Lung (tissue), 12 donors: ENCODE data around the gene KCNC2. TPM values are rescaled to one million over a fixed set of nuclear protein-coding genes. Genes with fewer than 3 reads are reported as not detected.

Experiments used
- ATAC-seq: fragments of 200-7000 bp; cut with Tn5 transposase; one replicate; pipeline ENCODE4 v1.9.1; 2020; ENCODE audit warnings: moderate number of reproducible peaks; ENCODE audit not compliant: insufficient read depth, low FRiP score
- DNase-seq, 3 donors: peaks; one replicate each; pipeline ENCODE4 v3.0.0-alpha.2; 2013 to 2017
- H3K27ac ChIP-seq, 2 donors: one replicate each; pipeline ENCODE4 v1.5.1; 2013; ENCODE audit warnings: mild to moderate bottlenecking in 2 of 2, moderate library complexity in 2 of 2, control low read depth in 1 of 2, inconsistent platforms in 1 of 2, low read depth in 1 of 2, low read length in 1 of 2
- H3K27me3 ChIP-seq, 3 donors: one replicate each; pipeline ENCODE4 v1.5.1; 2013; ENCODE audit warnings: low read length in 2 of 3; ENCODE audit not compliant: control insufficient read depth in 3 of 3, insufficient read depth in 3 of 3
- H3K36me3 ChIP-seq, 4 donors: one replicate each; pipeline ENCODE4 v1.5.1; 2013; ENCODE audit warnings: low read length in 4 of 4, mild to moderate bottlenecking in 1 of 4, moderate library complexity in 1 of 4; ENCODE audit not compliant: control insufficient read depth in 4 of 4, insufficient read depth in 4 of 4
- H3K4me1 ChIP-seq, 5 donors: one replicate each; pipeline ENCODE4 v1.5.1; 2013; ENCODE audit warnings: low read length in 5 of 5, mild to moderate bottlenecking in 2 of 5, moderate library complexity in 1 of 5; ENCODE audit not compliant: control insufficient read depth in 5 of 5, insufficient read depth in 5 of 5
- H3K4me3 ChIP-seq: one replicate; pipeline ENCODE4 v1.5.1; 2013; ENCODE audit warnings: mild to moderate bottlenecking, control low read depth, moderate library complexity
- H3K9ac ChIP-seq, 2 donors: one replicate each; pipeline ENCODE4 v1.5.1; 2013; ENCODE audit warnings: low read length in 2 of 2, control low read depth in 1 of 2; ENCODE audit not compliant: insufficient read depth in 1 of 2
- H3K9me3 ChIP-seq, 4 donors: one replicate each; pipeline ENCODE4 v1.5.1; 2013; ENCODE audit warnings: low read length in 3 of 4, mild to moderate bottlenecking in 1 of 4, moderate library complexity in 1 of 4; ENCODE audit not compliant: control insufficient read depth in 4 of 4, insufficient read depth in 3 of 4
- CTCF ChIP-seq: IDR thresholded peaks from 2 replicates; pipeline ENCODE4 v1.5.1; 2012; ENCODE audit warnings: mild to moderate bottlenecking; ENCODE audit errors: control extremely low read depth, extremely low read depth
- WGBS, 2 donors: extraction: QIAGEN DNeasy Blood & Tissue Kit; methylation state at CpG; one replicate each; pipeline ENCODE4 v1.1.7; 2013; 5-methylcytosine and 5-hydroxymethylcytosine counted together
- polyA plus RNA-seq, 2 donors: library from polyadenylated mRNA; stranded (reverse); fragments of 200-250 nt; gene quantifications; one replicate each; pipeline ENCODE4 v1.2.1, GENCODE V29; 2013
- total RNA-seq, 2 donors: library from RNA; depleted of rRNA in 1 of 2; stranded (reverse); fragments of >200 nt in 1 of 2; gene quantifications; one replicate each; pipeline ENCODE4 v1.2.1, GENCODE V29; 2014 to 2021
- donor health status: control.
- donor health status: control.
- donor health status: Bipolar disorder and iron deficiency.
- donor health status: healthy.
- donor health status: DM: yes; HTN: yes; CAD: no.

The KCNC2 gene
- total and polyA plus RNA-seq, 4 donors = 0.06 TPM; not detected in 3

DNA sequence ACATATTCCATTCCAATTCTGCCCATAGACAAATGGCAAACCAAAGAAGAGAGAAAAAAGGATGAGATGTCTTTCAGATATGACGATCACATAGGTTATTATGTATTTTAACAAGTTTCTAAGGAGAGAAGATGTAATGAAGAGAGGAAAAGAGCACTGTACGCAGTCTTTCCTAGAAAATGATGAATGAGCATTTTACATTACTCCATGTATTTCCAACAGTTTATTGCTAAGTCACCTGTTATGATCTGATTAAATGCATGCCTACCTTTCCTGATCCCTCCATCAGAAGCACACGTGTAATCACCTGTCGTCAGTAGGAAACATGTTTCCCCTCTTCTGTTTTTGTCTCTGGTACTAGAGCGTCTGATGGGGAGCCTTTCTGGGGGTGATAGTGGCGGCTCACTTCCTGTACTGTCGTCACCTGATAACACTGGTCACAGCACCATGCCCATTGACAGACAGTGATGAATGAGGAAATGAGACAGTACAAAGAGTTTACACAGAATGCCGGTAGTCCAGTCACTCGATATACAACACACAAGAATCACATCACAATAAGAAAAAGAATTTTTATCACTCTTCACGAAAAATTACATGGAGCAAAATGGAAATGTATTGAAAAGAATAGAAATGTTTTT is 161.6 kb downstream of the KCNC2 start:
- H3K27ac ChIP-seq = no peak overlapping the region
- no peak overlapping the region for H3K4me3 ChIP-seq
- TF ChIP-seq CTCF = no peak
- no peaks in the 10 kb centered on the region for H3K4me1 ChIP-seq
- WGBS, 2 donors = 54 to 55% methylated on average over 10 of the region's 10 CpGs
- H3K27me3 ChIP-seq = no peaks in the 10 kb centered on the region
- DNase-seq = no peak
- H3K9me3 ChIP-seq = no peaks in the 10 kb centered on the region
- ATAC-seq = no peak
- H3K9ac ChIP-seq = no peak overlapping the region
- H3K36me3 ChIP-seq = no peaks in the 10 kb centered on the region

- Histone ChIP-seq H3K4me3 (no peak overlapping the region), H3K27ac (no peak overlapping the region), H3K36me3 (no peaks in the 10 kb centered on the region), H3K9me3 (peaks cover 0 to 1% (median 0%) of the 10 kb centered on the region in 4 donors), H3K9ac (no peak overlapping the region), H3K4me1 (no peaks in the 10 kb centered on the region), H3K27me3 (no peaks in the 10 kb centered on the region)
- no peak for ATAC-seq
- WGBS, 2 donors = 85 to 90% methylated on average over 2 of the region's 2 CpGs
- DNase-seq = no peak
- no peak for TF ChIP-seq CTCF
Observed at GRCh38 chr12:75042125-75042524, 167.5 kb downstream of the KCNC2 start.

DNA sequence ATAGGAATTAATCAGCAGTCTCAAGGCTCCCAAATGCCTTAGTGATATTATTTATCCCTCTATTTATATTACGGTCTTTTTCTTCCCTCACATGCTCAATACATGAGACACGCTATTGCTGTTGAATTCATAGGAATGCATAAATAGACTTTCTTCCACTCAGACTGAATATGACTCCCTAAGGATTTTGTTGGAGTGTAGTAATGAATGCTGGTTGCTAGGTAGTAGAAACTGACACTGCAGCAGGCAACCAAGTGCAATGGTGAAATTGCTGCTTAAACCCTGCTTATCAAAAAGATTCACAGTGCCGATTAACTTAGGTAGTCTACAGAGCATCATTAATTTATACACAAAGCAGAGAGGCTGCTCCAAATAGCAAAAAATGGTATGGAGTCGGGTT is 168.2 kb downstream of the KCNC2 start:
- 79 to 83% methylated on average over 4 of the region's 4 CpGs for WGBS, 2 donors
- DNase-seq = no peak
- Histone ChIP-seq H3K4me1 (no peaks in the 10 kb centered on the region), H3K9me3 (peaks cover 0 to 1% (median 0%) of the 10 kb centered on the region in 4 donors), H3K27ac (no peak overlapping the region), H3K27me3 (no peaks in the 10 kb centered on the region), H3K4me3 (no peak overlapping the region), H3K9ac (no peak overlapping the region), H3K36me3 (no peaks in the 10 kb centered on the region)
- no peak for TF ChIP-seq CTCF
- no peak for ATAC-seq

DNA sequence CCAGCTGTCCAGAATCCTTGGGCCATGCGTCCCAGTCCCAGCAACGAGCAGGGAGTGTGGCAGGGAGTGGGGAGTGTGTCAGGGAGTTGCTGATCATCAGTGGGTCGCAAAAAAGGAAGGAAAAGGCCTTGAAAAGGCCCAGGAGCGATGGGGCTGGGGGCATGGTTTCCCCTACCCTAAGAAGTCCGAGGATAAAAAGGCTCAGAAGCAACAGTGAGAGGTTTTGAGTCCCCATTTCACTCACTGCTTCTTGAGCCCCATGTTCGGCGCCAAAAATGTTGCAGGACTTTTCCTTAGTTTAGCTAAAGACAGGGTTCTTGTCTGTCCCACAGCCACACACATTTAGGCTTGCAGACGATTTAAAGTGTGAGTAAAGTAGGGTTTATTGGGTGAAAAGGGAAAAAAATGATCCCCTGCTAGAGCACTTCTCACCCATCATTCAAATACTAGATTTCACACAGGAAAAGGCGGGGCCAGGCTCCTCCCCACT is 189.5 kb downstream of the KCNC2 start:
- 75 to 78% methylated on average over 9 of the region's 9 CpGs for WGBS, 2 donors
- H3K27ac ChIP-seq = no peak overlapping the region
- peaks cover 0 to 21% (median 17%) of the 10 kb centered on the region in 4 donors for H3K9me3 ChIP-seq
- H3K4me3 ChIP-seq = no peak overlapping the region
- no peaks in the 10 kb centered on the region for H3K4me1 ChIP-seq
- DNase-seq (no peak), ATAC-seq (no peak)
- no peak overlapping the region for H3K9ac ChIP-seq
- no peaks in the 10 kb centered on the region for H3K27me3 ChIP-seq
- H3K36me3 ChIP-seq = no peaks in the 10 kb centered on the region
- no peak for TF ChIP-seq CTCF
